ENCODE results near the gene CASS4. TPM values are rescaled to one million over a fixed set of nuclear protein-coding genes. Genes with fewer than 3 reads are reported as not detected.
A peak's percentile ranks its signal among the peaks of the same experiment; 100 is the strongest.

CASS4 gene
- total RNA-seq, 1 donor from 2014 or later, result 40.2 TPM

GRCh38 chr20:56412949-56413348 lies 889 bp downstream of the CASS4 start:
- intact Hi-C loops (cut with DNase I), result no loop called here
- H3K27me3 ChIP-seq, result no peaks in the 10 kb centered on the region
- H3K9me3 ChIP-seq, result no peaks in the 10 kb centered on the region
- DNase-seq, result no peak
- peak overlapping the region; percentile 87 for H3K27ac ChIP-seq
- ATAC-seq, result no peak
- no peaks in the 10 kb centered on the region for H3K36me3 ChIP-seq
- peaks cover 37% of the 10 kb centered on the region for H3K4me1 ChIP-seq
- no peak for TF ChIP-seq CTCF (IDR thresholded peaks at IDR 0.05)
- peak overlapping the region; percentile 49 for H3K4me3 ChIP-seq

- Histone ChIP-seq H3K4me1 (peaks cover 50% of the 10 kb centered on the region), H3K9me3 (no peaks in the 10 kb centered on the region), H3K27me3 (no peaks in the 10 kb centered on the region), H3K27ac (peak overlapping the region; percentile 87), H3K36me3 (no peaks in the 10 kb centered on the region), H3K4me3 (peak overlapping the region; percentile 49)
- TF ChIP-seq CTCF (IDR thresholded peaks at IDR 0.05), result no peak
- no peak for ATAC-seq
- intact Hi-C loops (cut with DNase I), result no loop called here
- no peak for DNase-seq
These were observed 3.0 kb downstream of the CASS4 start for GRCh38 chr20:56414842-56415765.

GRCh38 chr20:56417402-56417801 lies 5.3 kb downstream of the CASS4 start:
- intact Hi-C loops (cut with DNase I), result no loop called here
- Histone ChIP-seq H3K9me3 (no peaks in the 10 kb centered on the region), H3K27ac (peak overlapping the region; percentile 80), H3K36me3 (no peaks in the 10 kb centered on the region), H3K4me3 (peak overlapping the region; percentile 49), H3K27me3 (no peaks in the 10 kb centered on the region), H3K4me1 (peaks cover 40% of the 10 kb centered on the region)
- DNase-seq (no peak), ATAC-seq (no peak)
- TF ChIP-seq CTCF (IDR thresholded peaks at IDR 0.05), result no peak

- no peak for TF ChIP-seq CTCF (IDR thresholded peaks at IDR 0.05)
- ATAC-seq (no peak), DNase-seq (no peak)
- intact Hi-C loops (cut with DNase I), result no loop called here
- H3K9me3 ChIP-seq, result no peaks in the 10 kb centered on the region
- no peaks in the 10 kb centered on the region for H3K36me3 ChIP-seq
- peak overlapping the region; percentile 80 for H3K27ac ChIP-seq
- peak overlapping the region; percentile 49 for H3K4me3 ChIP-seq
- H3K27me3 ChIP-seq, result no peaks in the 10 kb centered on the region
- peaks cover 41% of the 10 kb centered on the region for H3K4me1 ChIP-seq
These were observed 5.9 kb downstream of the CASS4 start for GRCh38 chr20:56417911-56418310.

- Histone ChIP-seq H3K9me3 (no peaks in the 10 kb centered on the region), H3K4me1 (peaks cover 44% of the 10 kb centered on the region), H3K27ac (peak overlapping the region; percentile 80), H3K4me3 (peak overlapping the region; percentile 23), H3K36me3 (no peaks in the 10 kb centered on the region), H3K27me3 (no peaks in the 10 kb centered on the region)
- no peak for ATAC-seq
- DNase-seq, result no peak
- intact Hi-C loops (cut with DNase I), result no loop called here
- no peak for TF ChIP-seq CTCF (IDR thresholded peaks at IDR 0.05)
These were observed 6.4 kb downstream of the CASS4 start for GRCh38 chr20:56418385-56418861.
